ENCODE results near the gene ANKRD1. TPM values are rescaled to one million over a fixed set of nuclear protein-coding genes. Genes with fewer than 3 reads are reported as not detected.
A peak's percentile ranks its signal among the peaks of the same experiment; 100 is the strongest.

ANKRD1 gene
- total and polyA plus RNA-seq, 2 donors (not counting 1 experiment from before 2014, with no cell fraction given) = not detected

DNA sequence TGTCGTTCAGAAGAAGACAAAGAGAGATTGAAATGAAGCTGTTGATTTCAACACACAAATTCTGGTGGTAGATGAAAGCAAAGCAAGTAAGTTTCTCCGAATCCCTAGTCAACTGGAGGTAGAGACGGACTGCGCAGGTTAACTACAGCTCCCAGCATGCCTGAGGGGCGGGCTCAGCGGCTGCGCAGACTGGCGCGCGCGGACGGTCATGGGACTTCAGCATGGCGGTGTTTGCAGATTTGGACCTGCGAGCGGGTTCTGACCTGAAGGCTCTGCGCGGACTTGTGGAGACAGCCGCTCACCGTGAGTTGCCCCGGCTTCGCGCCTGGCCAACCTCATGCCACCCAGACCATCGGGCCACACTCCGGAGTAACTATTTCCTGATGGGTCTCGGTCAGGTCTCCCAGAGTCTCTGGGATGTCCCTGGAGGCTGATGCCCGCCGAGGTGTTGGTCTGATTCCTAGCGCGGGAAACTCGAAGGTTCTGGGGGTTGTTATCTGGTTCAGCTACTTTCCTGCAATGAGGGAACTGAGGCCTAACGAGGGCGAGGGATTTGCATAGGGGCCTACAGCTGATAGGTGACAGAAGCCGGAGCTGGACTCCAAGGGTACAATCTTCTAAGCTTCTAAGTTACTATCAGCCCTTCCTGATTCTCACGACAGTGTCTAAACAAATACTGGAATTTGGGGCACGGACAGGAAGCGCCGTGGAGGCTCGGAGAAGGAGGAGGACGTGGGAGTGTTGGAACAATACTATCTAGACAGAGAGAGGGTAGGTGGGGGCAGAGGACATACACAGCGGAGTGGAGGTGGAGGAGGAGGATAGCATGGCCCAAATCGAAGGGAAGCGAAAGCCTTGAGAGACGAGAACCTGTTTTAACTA, 48.9 kb downstream of the ANKRD1 start, which contains the start of gene RPP30:
Gene RPP30, plus strand, starts transcription at position 209 of the 882 bp plus-strand sequence. Its CDS starts 13 bp downstream, at position 222.
- H3K4me2 ChIP-seq (replicated peaks; ENCODE audit: low read depth, low read length, poor library complexity, severe bottlenecking) = peak within 1 kb of the TSS; percentile 81
- under 1% methylated on average over 41 of the region's 43 CpGs for WGBS (ENCODE audit: insufficient coverage)
- intact Hi-C loops (cut with micrococcal nuclease) = loop anchor here (1.0 to 10.0 kb wide), 9 partner anchors 14 to 1230 kb away; partner anchors contain the start of genes HECTD2, HTR7, KIF20B and TNKS2

More for the DNA sequence above, 48.9 kb downstream of the ANKRD1 start, which contains the start of gene RPP30:
- CTCF ChIA-PET = interaction anchor here (0.6 to 3.1 kb wide), 12 partner anchors 8 to 379 kb away, joined by 3 to 24 read pairs (median 3); partner anchors contain the start of gene HTR7
- peaks cover 0 to 4% (median 1%) of the 10 kb centered on the region in 3 donors for H3K9me3 ChIP-seq (ENCODE audit: control extremely low read depth in 1 of 3, control insufficient read depth in 2 of 3, insufficient read depth in 1 of 3, low read length in 2 of 3)
- peaks cover 0 to 13% (median 7%) of the 10 kb centered on the region in 4 experiments for H3K27me3 ChIP-seq (replicated peaks in 1 of 4; ENCODE audit: control extremely low read depth in 1 of 4, control insufficient read depth in 3 of 4, insufficient read depth in 4 of 4, low read length in 3 of 4)
- TF ChIP-seq, protein P1, sequence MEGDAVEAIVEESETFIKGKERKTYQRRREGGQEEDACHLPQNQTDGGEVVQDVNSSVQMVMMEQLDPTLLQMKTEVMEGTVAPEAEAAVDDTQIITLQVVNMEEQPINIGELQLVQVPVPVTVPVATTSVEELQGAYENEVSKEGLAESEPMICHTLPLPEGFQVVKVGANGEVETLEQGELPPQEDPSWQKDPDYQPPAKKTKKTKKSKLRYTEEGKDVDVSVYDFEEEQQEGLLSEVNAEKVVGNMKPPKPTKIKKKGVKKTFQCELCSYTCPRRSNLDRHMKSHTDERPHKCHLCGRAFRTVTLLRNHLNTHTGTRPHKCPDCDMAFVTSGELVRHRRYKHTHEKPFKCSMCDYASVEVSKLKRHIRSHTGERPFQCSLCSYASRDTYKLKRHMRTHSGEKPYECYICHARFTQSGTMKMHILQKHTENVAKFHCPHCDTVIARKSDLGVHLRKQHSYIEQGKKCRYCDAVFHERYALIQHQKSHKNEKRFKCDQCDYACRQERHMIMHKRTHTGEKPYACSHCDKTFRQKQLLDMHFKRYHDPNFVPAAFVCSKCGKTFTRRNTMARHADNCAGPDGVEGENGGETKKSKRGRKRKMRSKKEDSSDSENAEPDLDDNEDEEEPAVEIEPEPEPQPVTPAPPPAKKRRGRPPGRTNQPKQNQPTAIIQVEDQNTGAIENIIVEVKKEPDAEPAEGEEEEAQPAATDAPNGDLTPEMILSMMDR (IDR thresholded peaks at IDR 0.05) = no peak
- TF ChIP-seq EZH2 (IDR thresholded peaks at IDR 0.05; ENCODE audit: borderline replicate concordance, insufficient read depth, low read depth, low read length, poor library complexity, severe bottlenecking) = no peak
- peaks cover 16 to 18% of the 10 kb centered on the region in 2 donors for H3K4me1 ChIP-seq (ENCODE audit: control insufficient read depth in 2 of 2, insufficient read depth in 2 of 2, low read length in 2 of 2)
- peak; percentile 97 for ATAC-seq (ENCODE audit: low read depth)
- H2AFZ ChIP-seq (ENCODE audit: insufficient read depth, low read depth, low read length, poor library complexity, severe bottlenecking) = peak within 1 kb of the TSS; percentile 90
- peak within 1 kb of the TSS; percentile 92 for H3K4me3 Mint-ChIP-seq
- peaks cover 2 to 15% of the 10 kb centered on the region in 2 experiments for H3K36me3 ChIP-seq (replicated peaks in 1 of 2; ENCODE audit: control extremely low read depth in 1 of 2, control insufficient read depth in 1 of 2, extremely low read depth in 1 of 2, insufficient read depth in 2 of 2, low read length in 1 of 2)
- peak within 1 kb of the TSS; percentile 85 for H3K9ac ChIP-seq (ENCODE audit: low read length)
- H4K20me1 ChIP-seq (ENCODE audit: control insufficient read depth, insufficient read depth, low read length, poor library complexity, severe bottlenecking) = no peaks in the 10 kb centered on the region
- peaks cover 32% of the 10 kb centered on the region for H3K4me1 Mint-ChIP-seq
- POLR2A ChIA-PET = no interaction called here
- H3K27ac Mint-ChIP-seq = peak within 1 kb of the TSS; percentile 84
- H3K27me3 Mint-ChIP-seq = peaks cover 27% of the 10 kb centered on the region
- H3K27ac ChIP-seq (ENCODE audit: low read length in 2 of 2) = peak within 1 kb of the TSS; percentile 51 to 62
- peak; percentile 86 for DNase-seq
- peaks cover 28% of the 10 kb centered on the region for H3K79me2 ChIP-seq (ENCODE audit: control insufficient read depth, insufficient read depth, low read length)
- H3K9me3 Mint-ChIP-seq (ENCODE audit: insufficient read depth) = peaks cover 3% of the 10 kb centered on the region
- H3K4me3 ChIP-seq (ENCODE audit: control extremely low read depth in 1 of 5, extremely low read depth in 1 of 5, insufficient read depth in 1 of 5, low read depth in 2 of 5, low read length in 4 of 5) = peak within 1 kb of the TSS; percentile 72 to 96 (median 92)

Data from B cell (primary cell).